Measurements from ENCODE around the gene RYR3. TPM values are rescaled to one million over a fixed set of nuclear protein-coding genes. Genes with fewer than 3 reads are reported as not detected.

The RYR3 gene
- total and polyA plus RNA-seq, 2 of the 13 experiments (the other 11 are each of a cell fraction or from before 2014, with no cell fraction given): not detected

DNA sequence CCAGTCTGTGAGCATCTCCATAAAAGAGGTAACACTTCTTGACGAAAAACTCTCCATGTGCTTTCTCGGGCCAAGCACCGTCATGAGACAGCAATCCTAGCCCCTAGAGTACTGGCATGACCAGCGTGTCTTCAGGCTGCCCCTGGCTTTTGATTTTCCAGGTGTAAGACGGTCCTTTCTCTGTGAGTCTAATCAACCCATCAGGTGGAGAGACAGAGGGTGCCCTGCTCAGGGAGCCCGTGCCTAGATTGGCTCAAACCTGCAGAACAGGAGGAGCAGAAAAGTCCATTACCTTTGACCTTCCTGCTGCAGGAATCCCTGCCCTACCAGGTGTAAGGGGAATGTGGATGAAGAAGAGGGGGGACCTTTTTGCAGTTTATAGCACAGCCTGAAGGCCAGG, 548.1 kb downstream of the RYR3 start:
- CTCF ChIA-PET (ENCODE audit: low intra/inter-chr PET ratio, low total read pairs): no interaction called here
- no TSS peak for BruUV-seq (replicated peaks)
- in situ Hi-C loops (cut with HindIII; ENCODE audit: extremely low pct_ligation_motif_present, low pct_unique_long_range_greater_than_20kb): no loop called here
- Histone ChIP-seq H3K27ac (ENCODE audit: extremely low read length, insufficient read depth, low read length) (no peak overlapping the region), H3K4me3 (replicated peaks in 1 of 3; ENCODE audit: insufficient read depth in 1 of 3, low read depth in 2 of 3, low read length in 3 of 3) (no peak overlapping the region), H4K20me1 (ENCODE audit: insufficient read depth, low read length) (no peaks in the 10 kb centered on the region), H3K79me2 (ENCODE audit: insufficient read depth, low read length) (no peaks in the 10 kb centered on the region), H3K27me3 (ENCODE audit: control insufficient read depth in 1 of 2, insufficient read depth in 2 of 2, low read length in 2 of 2) (no peaks in the 10 kb centered on the region), H3K9me3 (ENCODE audit: low read length) (no peaks in the 10 kb centered on the region), H3K9ac (ENCODE audit: insufficient read depth, low read depth, low read length) (no peak overlapping the region), H2AFZ (ENCODE audit: low read length) (no peak overlapping the region), H3K4me1 (ENCODE audit: insufficient read depth, low read length) (no peaks in the 10 kb centered on the region), H3K4me2 (ENCODE audit: low read depth, low read length) (no peak overlapping the region), H3K36me3 (replicated peaks in 1 of 2; ENCODE audit: control insufficient read depth in 1 of 2, insufficient read depth in 2 of 2, low read length in 2 of 2) (no peaks in the 10 kb centered on the region)
- POLR2A ChIA-PET: no interaction called here
- DNase-seq (ENCODE audit: low spot score) (no peak), ATAC-seq (no peak), FAIRE-seq (no peak)
- 88% methylated on average over 6 of the region's 6 CpGs for WGBS (ENCODE audit: low lambda C conversion rate)
- intact Hi-C loops (cut with micrococcal nuclease; ENCODE audit: unreplicated experiment): no loop called here
- no peak for TF ChIP-seq SMAD1 (CRISPR knock-in tag; IDR thresholded peaks at IDR 0.05; ENCODE audit: borderline replicate concordance, low read depth)
- no peak for TF ChIP-seq ZNF773 (CRISPR knock-in tag; IDR thresholded peaks at IDR 0.05; ENCODE audit: borderline replicate concordance)
- TF ChIP-seq YY1 (IDR thresholded peaks at IDR 0.05; ENCODE audit: insufficient read depth, insufficient replicate concordance, low read depth, low read length): no peak
- TF ChIP-seq, protein P1, sequence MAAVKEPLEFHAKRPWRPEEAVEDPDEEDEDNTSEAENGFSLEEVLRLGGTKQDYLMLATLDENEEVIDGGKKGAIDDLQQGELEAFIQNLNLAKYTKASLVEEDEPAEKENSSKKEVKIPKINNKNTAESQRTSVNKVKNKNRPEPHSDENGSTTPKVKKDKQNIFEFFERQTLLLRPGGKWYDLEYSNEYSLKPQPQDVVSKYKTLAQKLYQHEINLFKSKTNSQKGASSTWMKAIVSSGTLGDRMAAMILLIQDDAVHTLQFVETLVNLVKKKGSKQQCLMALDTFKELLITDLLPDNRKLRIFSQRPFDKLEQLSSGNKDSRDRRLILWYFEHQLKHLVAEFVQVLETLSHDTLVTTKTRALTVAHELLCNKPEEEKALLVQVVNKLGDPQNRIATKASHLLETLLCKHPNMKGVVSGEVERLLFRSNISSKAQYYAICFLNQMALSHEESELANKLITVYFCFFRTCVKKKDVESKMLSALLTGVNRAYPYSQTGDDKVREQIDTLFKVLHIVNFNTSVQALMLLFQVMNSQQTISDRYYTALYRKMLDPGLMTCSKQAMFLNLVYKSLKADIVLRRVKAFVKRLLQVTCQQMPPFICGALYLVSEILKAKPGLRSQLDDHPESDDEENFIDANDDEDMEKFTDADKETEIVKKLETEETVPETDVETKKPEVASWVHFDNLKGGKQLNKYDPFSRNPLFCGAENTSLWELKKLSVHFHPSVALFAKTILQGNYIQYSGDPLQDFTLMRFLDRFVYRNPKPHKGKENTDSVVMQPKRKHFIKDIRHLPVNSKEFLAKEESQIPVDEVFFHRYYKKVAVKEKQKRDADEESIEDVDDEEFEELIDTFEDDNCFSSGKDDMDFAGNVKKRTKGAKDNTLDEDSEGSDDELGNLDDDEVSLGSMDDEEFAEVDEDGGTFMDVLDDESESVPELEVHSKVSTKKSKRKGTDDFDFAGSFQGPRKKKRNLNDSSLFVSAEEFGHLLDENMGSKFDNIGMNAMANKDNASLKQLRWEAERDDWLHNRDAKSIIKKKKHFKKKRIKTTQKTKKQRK (IDR thresholded peaks at IDR 0.05; ENCODE audit: low read length): no peak
- TF ChIP-seq MAZ (IDR thresholded peaks at IDR 0.05; ENCODE audit: borderline replicate concordance, low read depth, low read length): no peak
- no peak for TF ChIP-seq MAZ (CRISPR knock-in tag; IDR thresholded peaks at IDR 0.05; ENCODE audit: low read depth)
- TF ChIP-seq ELF4 (CRISPR knock-in tag; IDR thresholded peaks at IDR 0.05; ENCODE audit: borderline replicate concordance): no peak
- no peak for TF ChIP-seq MBNL3 (CRISPR knock-in tag; conservative IDR thresholded peaks at IDR 0.05)
- no peak for TF ChIP-seq ZNF160 (CRISPR knock-in tag; IDR thresholded peaks at IDR 0.05)
- TF ChIP-seq, protein P2, sequence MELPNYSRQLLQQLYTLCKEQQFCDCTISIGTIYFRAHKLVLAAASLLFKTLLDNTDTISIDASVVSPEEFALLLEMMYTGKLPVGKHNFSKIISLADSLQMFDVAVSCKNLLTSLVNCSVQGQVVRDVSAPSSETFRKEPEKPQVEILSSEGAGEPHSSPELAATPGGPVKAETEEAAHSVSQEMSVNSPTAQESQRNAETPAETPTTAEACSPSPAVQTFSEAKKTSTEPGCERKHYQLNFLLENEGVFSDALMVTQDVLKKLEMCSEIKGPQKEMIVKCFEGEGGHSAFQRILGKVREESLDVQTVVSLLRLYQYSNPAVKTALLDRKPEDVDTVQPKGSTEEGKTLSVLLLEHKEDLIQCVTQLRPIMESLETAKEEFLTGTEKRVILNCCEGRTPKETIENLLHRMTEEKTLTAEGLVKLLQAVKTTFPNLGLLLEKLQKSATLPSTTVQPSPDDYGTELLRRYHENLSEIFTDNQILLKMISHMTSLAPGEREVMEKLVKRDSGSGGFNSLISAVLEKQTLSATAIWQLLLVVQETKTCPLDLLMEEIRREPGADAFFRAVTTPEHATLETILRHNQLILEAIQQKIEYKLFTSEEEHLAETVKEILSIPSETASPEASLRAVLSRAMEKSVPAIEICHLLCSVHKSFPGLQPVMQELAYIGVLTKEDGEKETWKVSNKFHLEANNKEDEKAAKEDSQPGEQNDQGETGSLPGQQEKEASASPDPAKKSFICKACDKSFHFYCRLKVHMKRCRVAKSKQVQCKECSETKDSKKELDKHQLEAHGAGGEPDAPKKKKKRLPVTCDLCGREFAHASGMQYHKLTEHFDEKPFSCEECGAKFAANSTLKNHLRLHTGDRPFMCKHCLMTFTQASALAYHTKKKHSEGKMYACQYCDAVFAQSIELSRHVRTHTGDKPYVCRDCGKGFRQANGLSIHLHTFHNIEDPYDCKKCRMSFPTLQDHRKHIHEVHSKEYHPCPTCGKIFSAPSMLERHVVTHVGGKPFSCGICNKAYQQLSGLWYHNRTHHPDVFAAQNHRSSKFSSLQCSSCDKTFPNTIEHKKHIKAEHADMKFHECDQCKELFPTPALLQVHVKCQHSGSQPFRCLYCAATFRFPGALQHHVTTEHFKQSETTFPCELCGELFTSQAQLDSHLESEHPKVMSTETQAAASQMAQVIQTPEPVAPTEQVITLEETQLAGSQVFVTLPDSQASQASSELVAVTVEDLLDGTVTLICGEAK (IDR thresholded peaks at IDR 0.05): no peak
- TF ChIP-seq, protein P2 (CRISPR knock-in tag; IDR thresholded peaks at IDR 0.05): no peak
- TF ChIP-seq, protein P3, sequence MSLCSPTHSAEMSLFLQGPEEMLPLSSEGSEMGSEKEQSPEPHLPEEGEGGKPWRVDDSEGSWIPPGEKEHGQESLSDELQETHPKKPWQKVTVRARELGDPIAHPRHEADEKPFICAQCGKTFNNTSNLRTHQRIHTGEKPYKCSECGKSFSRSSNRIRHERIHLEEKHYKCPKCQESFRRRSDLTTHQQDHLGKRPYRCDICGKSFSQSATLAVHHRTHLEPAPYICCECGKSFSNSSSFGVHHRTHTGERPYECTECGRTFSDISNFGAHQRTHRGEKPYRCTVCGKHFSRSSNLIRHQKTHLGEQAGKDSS (CRISPR knock-in tag; IDR thresholded peaks at IDR 0.05; ENCODE audit: borderline replicate concordance, low read depth): no peak

All from HepG2 (cell line).